ENCODE data around the gene MRPL44. TPM values are rescaled to one million over a fixed set of nuclear protein-coding genes. Genes with fewer than 3 reads are reported as not detected.

Gene MRPL44
- total and polyA plus RNA-seq, 11 donors = 20.7 to 54.2 (median 38.2) TPM

- no peak for DNase-seq
- ATAC-seq = no peak
- Histone ChIP-seq H3K27ac (no peak overlapping the region), H3K4me3 (no peak overlapping the region), H3K27me3 (no peaks in the 10 kb centered on the region), H3K9me3 (no peaks in the 10 kb centered on the region), H3K36me3 (peaks cover 0 to 79% (median 16%) of the 10 kb centered on the region in 9 donors), H3K4me1 (no peaks in the 10 kb centered on the region)
- TF ChIP-seq, protein P1, sequence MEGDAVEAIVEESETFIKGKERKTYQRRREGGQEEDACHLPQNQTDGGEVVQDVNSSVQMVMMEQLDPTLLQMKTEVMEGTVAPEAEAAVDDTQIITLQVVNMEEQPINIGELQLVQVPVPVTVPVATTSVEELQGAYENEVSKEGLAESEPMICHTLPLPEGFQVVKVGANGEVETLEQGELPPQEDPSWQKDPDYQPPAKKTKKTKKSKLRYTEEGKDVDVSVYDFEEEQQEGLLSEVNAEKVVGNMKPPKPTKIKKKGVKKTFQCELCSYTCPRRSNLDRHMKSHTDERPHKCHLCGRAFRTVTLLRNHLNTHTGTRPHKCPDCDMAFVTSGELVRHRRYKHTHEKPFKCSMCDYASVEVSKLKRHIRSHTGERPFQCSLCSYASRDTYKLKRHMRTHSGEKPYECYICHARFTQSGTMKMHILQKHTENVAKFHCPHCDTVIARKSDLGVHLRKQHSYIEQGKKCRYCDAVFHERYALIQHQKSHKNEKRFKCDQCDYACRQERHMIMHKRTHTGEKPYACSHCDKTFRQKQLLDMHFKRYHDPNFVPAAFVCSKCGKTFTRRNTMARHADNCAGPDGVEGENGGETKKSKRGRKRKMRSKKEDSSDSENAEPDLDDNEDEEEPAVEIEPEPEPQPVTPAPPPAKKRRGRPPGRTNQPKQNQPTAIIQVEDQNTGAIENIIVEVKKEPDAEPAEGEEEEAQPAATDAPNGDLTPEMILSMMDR (IDR thresholded peaks at IDR 0.05) = no peak
- no peak for TF ChIP-seq POLR2A (IDR thresholded peaks at IDR 0.05)
- intact Hi-C loops (cut with DNase I) = loop anchor here in 1 of 10 donors (10.0 kb wide), 1 partner anchor 664 kb away; no protein-coding TSS in a partner anchor
- WGBS, 4 donors = 67 to 90% (median 83%) methylated on average over 1 of the region's 1 CpG
Observed at GRCh38 chr2:223980397-223980735, 23.1 kb downstream of the MRPL44 start.

- 85 to 93% (median 90%) methylated on average over 4 of the region's 4 CpGs for WGBS, 4 donors
- no peak overlapping the region for H3K4me3 ChIP-seq
- H3K9me3 ChIP-seq = no peaks in the 10 kb centered on the region
- ATAC-seq (no peak), DNase-seq (no peak)
- intact Hi-C loops (cut with DNase I) = loop anchor here in 1 of 10 donors (10.0 kb wide), 1 partner anchor 664 kb away; no protein-coding TSS in a partner anchor
- no peaks in the 10 kb centered on the region for H3K27me3 ChIP-seq
- TF ChIP-seq POLR2A (IDR thresholded peaks at IDR 0.05) = no peak
- TF ChIP-seq, protein P1 (IDR thresholded peaks at IDR 0.05) = no peak
- no peak overlapping the region for H3K27ac ChIP-seq
- H3K4me1 ChIP-seq = no peaks in the 10 kb centered on the region
- H3K36me3 ChIP-seq = peaks cover 0 to 77% (median 16%) of the 10 kb centered on the region in 9 donors
Observed at GRCh38 chr2:223980803-223981202, 23.5 kb downstream of the MRPL44 start.

- no peaks in the 10 kb centered on the region for H3K4me1 ChIP-seq
- ATAC-seq (no peak), DNase-seq (no peak)
- no peak for TF ChIP-seq POLR2A (IDR thresholded peaks at IDR 0.05)
- TF ChIP-seq, protein P1 (IDR thresholded peaks at IDR 0.05) = no peak
- H3K27ac ChIP-seq = no peak overlapping the region
- H3K27me3 ChIP-seq = no peaks in the 10 kb centered on the region
- WGBS, 4 donors = 89 to 100% (median 96%) methylated on average over 1 of the region's 1 CpG
- peaks cover 0 to 81% (median 16%) of the 10 kb centered on the region in 9 donors for H3K36me3 ChIP-seq
- H3K4me3 ChIP-seq = no peak overlapping the region
- no peaks in the 10 kb centered on the region for H3K9me3 ChIP-seq
- intact Hi-C loops (cut with DNase I) = loop anchor here in 1 of 10 donors (10.0 kb wide), 1 partner anchor 664 kb away; no protein-coding TSS in a partner anchor
Observed at GRCh38 chr2:223981241-223981640, 24.0 kb downstream of the MRPL44 start.

DNA sequence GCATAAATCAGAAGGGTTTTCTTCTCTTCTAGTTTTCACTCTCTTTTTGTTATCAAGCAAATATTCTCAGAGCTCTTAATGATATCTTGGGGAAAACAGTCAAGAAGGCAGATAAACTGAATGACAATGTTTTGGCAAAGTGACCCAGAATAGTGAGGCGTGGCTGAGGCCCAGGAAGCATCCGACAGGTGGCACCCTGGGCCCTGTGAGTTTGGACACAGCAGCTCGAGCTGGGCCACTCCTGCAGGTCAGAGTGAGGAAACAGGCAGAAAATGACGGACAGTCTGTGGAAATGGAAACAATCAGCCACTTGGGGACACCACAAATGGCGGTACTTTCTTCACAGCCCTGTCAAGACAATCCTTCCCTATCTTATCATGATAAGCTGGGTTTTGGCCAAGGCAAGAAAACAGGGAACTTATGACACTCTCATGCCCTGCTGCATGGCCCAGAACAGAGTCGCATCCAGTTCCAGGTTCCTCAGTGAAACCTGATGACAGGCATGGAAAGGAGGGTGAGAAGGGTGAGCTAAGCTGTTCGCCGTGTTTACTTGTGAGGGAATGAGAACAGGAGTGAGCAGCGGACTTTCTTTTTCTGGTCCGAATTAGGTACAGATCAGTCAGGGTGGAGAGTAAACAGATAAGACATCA lies 32.1 kb downstream of the MRPL44 start:
- peaks cover 0 to 5% (median 0%) of the 10 kb centered on the region in 9 donors for H3K27me3 ChIP-seq
- intact Hi-C loops (cut with DNase I) = loop anchor here in 1 of 10 donors (10.0 kb wide), 1 partner anchor 655 kb away; no protein-coding TSS in a partner anchor
- ATAC-seq (no peak), DNase-seq (no peak)
- peaks cover 0 to 64% (median 5%) of the 10 kb centered on the region in 9 donors for H3K36me3 ChIP-seq
- TF ChIP-seq POLR2A (IDR thresholded peaks at IDR 0.05) = no peak
- TF ChIP-seq, protein P1 (IDR thresholded peaks at IDR 0.05) = no peak
- no peaks in the 10 kb centered on the region for H3K9me3 ChIP-seq
- H3K4me1 ChIP-seq = peaks cover 0 to 6% (median 0%) of the 10 kb centered on the region in 12 donors
- no peak overlapping the region for H3K4me3 ChIP-seq
- 64 to 81% (median 73%) methylated on average over 10 of the region's 10 CpGs for WGBS, 4 donors
- no peak overlapping the region for H3K27ac ChIP-seq

Measured in heart left ventricle (tissue), 16 donors.